WTC11 (cell line): ENCODE data around the gene CYTH3. TPM values are rescaled to one million over a fixed set of nuclear protein-coding genes. Genes with fewer than 3 reads are reported as not detected.

Source experiments
- ATAC-seq: fragments of 200-7000 bp; cut with Tn5 transposase; 2 replicates; pipeline ENCODE4 v1.10.0; 2021; ENCODE audit warnings: mild to moderate bottlenecking, moderate library complexity
- CTCF ChIA-PET: fragments of 300-600 bp; sonication (Branson Sonifier 250); formaldehyde crosslinking; loops from one replicate; lab custom pipeline; 2021; ENCODE audit warnings: antibody characterized with exemption; lab: Charles Lee
- POLR2A ChIA-PET: fragments of 350-600 bp; sonication (Branson Sonifier 250); formaldehyde crosslinking; loops from one replicate; lab custom pipeline; 2021; ENCODE audit warnings: antibody characterized with exemption; lab: Charles Lee
- DNase-seq: peaks from one replicate; pipeline ENCODE4 v3.0.0; 2021; ENCODE audit warnings: low spot score
- H3K27ac Mint-ChIP-seq: 2 replicates; pipeline ENCODE4 v1.8.0; 2021; ENCODE audit warnings: mixed read lengths
- H3K27me3 Mint-ChIP-seq: 2 replicates; pipeline ENCODE4 v1.8.0; 2021; ENCODE audit warnings: low read depth, mild to moderate bottlenecking, moderate library complexity, mixed read lengths
- H3K36me3 Mint-ChIP-seq: 2 replicates; pipeline ENCODE4 v1.8.0; 2021; ENCODE audit warnings: mixed read lengths
- H3K4me1 Mint-ChIP-seq: 2 replicates; pipeline ENCODE4 v1.8.0; 2022; ENCODE audit warnings: mixed read lengths
- H3K4me3 Mint-ChIP-seq: 2 replicates; pipeline ENCODE4 v1.8.0; 2021; ENCODE audit warnings: mild to moderate bottlenecking, moderate library complexity, mixed read lengths
- H3K9me3 Mint-ChIP-seq: 2 replicates; pipeline ENCODE4 v1.8.0; 2021; ENCODE audit warnings: mixed read lengths
- ATF6 ChIP-seq: sonication (generic); formaldehyde crosslinking; IDR thresholded peaks from 2 replicates; pipeline ENCODE4 v1.8.1; 2023; ENCODE audit warnings: mild to moderate bottlenecking, missing genetic modification reagents
- CDX4 ChIP-seq: fragments of 250-450 bp; sonication (Bioruptor Pico); IDR thresholded peaks from 2 replicates; pipeline ENCODE4 v1.9.0; 2021; ENCODE audit warnings: moderate library complexity, mild to moderate bottlenecking, inconsistent platforms, borderline replicate concordance
- CREM ChIP-seq: sonication (generic); formaldehyde crosslinking; IDR thresholded peaks from 2 replicates; pipeline ENCODE4 v1.8.1; 2022; ENCODE audit warnings: mild to moderate bottlenecking, missing genetic modification reagents, moderate library complexity
- FOXK1 ChIP-seq: sonication (generic); formaldehyde crosslinking; IDR thresholded peaks from 2 replicates; pipeline ENCODE4 v1.8.0; 2022; ENCODE audit warnings: mild to moderate bottlenecking, moderate library complexity, missing genetic modification reagents
- GABPB1 ChIP-seq: sonication (generic); formaldehyde crosslinking; IDR thresholded peaks from 2 replicates; pipeline ENCODE4 v1.8.1; 2023; ENCODE audit warnings: mild to moderate bottlenecking, missing genetic modification reagents
- GRHL2 ChIP-seq: fragments of 250-450 bp; sonication (Bioruptor Pico); IDR thresholded peaks from 2 replicates; pipeline ENCODE4 v1.8.0; 2022; ENCODE audit warnings: mild to moderate bottlenecking, moderate library complexity; ENCODE audit not compliant: insufficient replicate concordance, severe bottlenecking
- GTF2I ChIP-seq: fragments of 250-450 bp; sonication (Bioruptor Pico); conservative IDR thresholded peaks from 2 replicates; pipeline ENCODE4 v1.4.0; 2021; ENCODE audit warnings: mild to moderate bottlenecking
- IRF1 ChIP-seq: sonication (generic); formaldehyde crosslinking; IDR thresholded peaks from 2 replicates; pipeline ENCODE4 v1.8.0; 2023; ENCODE audit warnings: missing genetic modification reagents
- NFATC4 ChIP-seq: fragments of 250-450 bp; sonication (Bioruptor Pico); IDR thresholded peaks from 2 replicates; pipeline ENCODE4 v1.9.0; 2021; ENCODE audit warnings: mild to moderate bottlenecking
- SMAD4 ChIP-seq: sonication (generic); formaldehyde crosslinking; IDR thresholded peaks from 2 replicates; pipeline ENCODE4 v1.8.0; 2022; ENCODE audit warnings: mild to moderate bottlenecking, missing genetic modification reagents
- SOX15 ChIP-seq: fragments of 250-450 bp; sonication (Bioruptor Pico); IDR thresholded peaks from 2 replicates; pipeline ENCODE4 v1.9.0; 2021; ENCODE audit warnings: mild to moderate bottlenecking
- TP53 ChIP-seq: sonication (generic); formaldehyde crosslinking; IDR thresholded peaks from 2 replicates; pipeline ENCODE4 v1.8.1; 2023; ENCODE audit warnings: mild to moderate bottlenecking, missing genetic modification reagents
- USF2 ChIP-seq: sonication (generic); formaldehyde crosslinking; IDR thresholded peaks from 2 replicates; pipeline ENCODE4 v1.8.1; 2023; ENCODE audit warnings: mild to moderate bottlenecking, missing genetic modification reagents, moderate library complexity
- ZBTB43 ChIP-seq: sonication (generic); formaldehyde crosslinking; IDR thresholded peaks from 2 replicates; pipeline ENCODE4 v1.8.1; 2023; ENCODE audit warnings: mild to moderate bottlenecking, missing genetic modification reagents
- ZNF121 ChIP-seq: sonication (generic); formaldehyde crosslinking; IDR thresholded peaks from 2 replicates; pipeline ENCODE4 v1.8.0; 2023; ENCODE audit warnings: missing genetic modification reagents
- ZNF138 ChIP-seq: sonication (generic); formaldehyde crosslinking; conservative IDR thresholded peaks from 2 replicates; pipeline ENCODE4 v1.8.1; 2022; ENCODE audit warnings: mild to moderate bottlenecking, moderate library complexity, missing genetic modification reagents
- ZNF317 ChIP-seq: sonication (generic); formaldehyde crosslinking; IDR thresholded peaks from 2 replicates; pipeline ENCODE4 v1.8.1; 2023; ENCODE audit warnings: low read depth, mild to moderate bottlenecking, moderate library complexity, missing genetic modification reagents, borderline replicate concordance
- ZSCAN18 ChIP-seq: fragments of 250-450 bp; sonication (Bioruptor Pico); IDR thresholded peaks from 2 replicates; pipeline ENCODE4 v2.1.2; 2022; ENCODE audit warnings: mild to moderate bottlenecking, moderate library complexity
- total RNA-seq: library from RNA; stranded (reverse); gene quantifications from 3 replicates; pipeline ENCODE4 v1.2.3, GENCODE V29; 2021

CYTH3 gene
- total RNA-seq, 1 experiment from 2014 or later = 13.2 TPM

- TF ChIP-seq USF2 (CRISPR knock-in tag) (no peak), ZSCAN18 (no peak)
Measured at GRCh38 chr7:6209340-6209739, 63.1 kb downstream of the CYTH3 start (continued).

- no peak for DNase-seq
- no peak overlapping the region for H3K27ac Mint-ChIP-seq
- H3K27me3 Mint-ChIP-seq = no peaks in the 10 kb centered on the region
- peaks cover 6% of the 10 kb centered on the region; the same call in 1 of the 2 replicates for H3K9me3 Mint-ChIP-seq
- ATAC-seq = no peak
- POLR2A ChIA-PET = no interaction called here
- no peaks in the 10 kb centered on the region for H3K36me3 Mint-ChIP-seq
- CTCF ChIA-PET = no interaction called here
- TF ChIP-seq TP53 = no peak
- TF ChIP-seq ZNF121 (CRISPR knock-in tag) = peak; percentile 73; the same call in 1 of the 2 replicates
- TF ChIP-seq CDX4 (CRISPR knock-in tag) = no peak
- TF ChIP-seq FOXK1 (CRISPR knock-in tag) = no peak
- TF ChIP-seq NFATC4 (CRISPR knock-in tag) = no peak
- no peak overlapping the region for H3K4me3 Mint-ChIP-seq
- H3K4me1 Mint-ChIP-seq = peaks cover 12% of the 10 kb centered on the region
Measured at GRCh38 chr7:6208573-6209328, 63.7 kb downstream of the CYTH3 start.

- POLR2A ChIA-PET = no interaction called here
- CTCF ChIA-PET = interaction anchor here (0.5 kb wide), 1 partner anchor 1414 kb away, joined by 3 read pairs; no protein-coding TSS in a partner anchor
- peaks cover 17% of the 10 kb centered on the region for H3K4me1 Mint-ChIP-seq
- no peak for ATAC-seq
- H3K27ac Mint-ChIP-seq = no peak overlapping the region
- H3K27me3 Mint-ChIP-seq = no peaks in the 10 kb centered on the region
- TF ChIP-seq ZBTB43 (CRISPR knock-in tag) (no peak), SMAD4 (CRISPR knock-in tag) (no peak), NFATC4 (CRISPR knock-in tag) (no peak), GABPB1 (CRISPR knock-in tag) (no peak), ZSCAN18 (no peak), GTF2I (CRISPR knock-in tag) (no peak), CREM (CRISPR knock-in tag) (no peak)
- H3K36me3 Mint-ChIP-seq = no peaks in the 10 kb centered on the region
- H3K9me3 Mint-ChIP-seq = no peaks in the 10 kb centered on the region
- no peak for DNase-seq
- H3K4me3 Mint-ChIP-seq = no peak overlapping the region
Measured at GRCh38 chr7:6205971-6206660, 66.3 kb downstream of the CYTH3 start.

- CTCF ChIA-PET = interaction anchor here (0.6 kb wide), 1 partner anchor 70 kb away, joined by 4 read pairs; no protein-coding TSS in a partner anchor
- Mint-ChIP-seq H3K27me3 (no peaks in the 10 kb centered on the region), H3K4me3 (no peak overlapping the region), H3K36me3 (no peaks in the 10 kb centered on the region), H3K4me1 (peaks cover 38% of the 10 kb centered on the region), H3K9me3 (no peaks in the 10 kb centered on the region), H3K27ac (no peak overlapping the region)
- TF ChIP-seq ZNF138 (no peak), GRHL2 (no peak), ZNF317 (CRISPR knock-in tag) (no peak), IRF1 (CRISPR knock-in tag) (no peak), SOX15 (CRISPR knock-in tag) (no peak), ATF6 (no peak)
- ATAC-seq (no peak), DNase-seq (no peak)
- POLR2A ChIA-PET = no interaction called here
Measured at GRCh38 chr7:6203381-6203780, 69.0 kb downstream of the CYTH3 start.
